Breast epithelium (tissue), 4 donors: Measurements from ENCODE around the gene FHIT. TPM values are rescaled to one million over a fixed set of nuclear protein-coding genes. Genes with fewer than 3 reads are reported as not detected.

Experiments
- DNase-seq, 2 donors: peaks; one replicate each; pipeline ENCODE4 v3.0.0-alpha.2; 2019; ENCODE audit warnings: low spot score in 2 of 2
- H3K27ac ChIP-seq, 2 donors: fragments of 200-600 bp; sonication (generic) in 1 of 2; one replicate each; pipeline ENCODE4 v1.5.1; 2016 to 2019; ENCODE audit warnings: mild to moderate bottlenecking in 1 of 2
- H3K27me3 ChIP-seq, 2 donors: fragments of 200-600 bp; sonication (generic) in 1 of 2; one replicate each; pipeline versions ENCODE4 v1.5.1 to v1.6.0; 2017 to 2019; ENCODE audit warnings: control low read depth in 1 of 2, mild to moderate bottlenecking in 1 of 2
- H3K36me3 ChIP-seq: fragments of 200-600 bp; one replicate; pipeline ENCODE4 v1.5.1; 2019
- H3K4me1 ChIP-seq, 2 donors: fragments of 200-600 bp; sonication (generic); one replicate each; pipeline ENCODE4 v1.5.1; 2016 to 2019; ENCODE audit warnings: control low read depth in 1 of 2
- H3K4me3 ChIP-seq, 3 donors: fragments of 200-600 bp; sonication (generic); 1 replicate in 2 of 3; 2 replicates in 1 of 3; pipeline ENCODE4 v1.5.1; 2016 to 2019; ENCODE audit warnings: mild to moderate bottlenecking in 3 of 3, moderate library complexity in 2 of 3
- H3K9me3 ChIP-seq, 2 donors: fragments of 200-600 bp; sonication (generic) in 1 of 2; one replicate each; pipeline ENCODE4 v1.5.1; 2016 to 2019; ENCODE audit warnings: control low read depth in 1 of 2
- CTCF ChIP-seq, 3 donors: fragments of 450-650 bp; IDR thresholded peaks; one replicate each; pipeline ENCODE4 v1.5.1; 2016 to 2017; ENCODE audit warnings: antibody characterized with exemption in 3 of 3, mild to moderate bottlenecking in 3 of 3, moderate library complexity in 3 of 3
- POLR2A ChIP-seq: fragments of 450-650 bp; IDR thresholded peaks from one replicate; pipeline ENCODE4 v1.6.1; 2016; ENCODE audit warnings: antibody characterized with exemption, mild to moderate bottlenecking, moderate library complexity
- POLR2AphosphoS5 ChIP-seq, 3 donors: sonication (generic); formaldehyde crosslinking; IDR thresholded peaks; one replicate each; pipeline ENCODE4 v1.6.1; 2017; ENCODE audit warnings: antibody characterized with exemption in 3 of 3
- intact Hi-C: fragments of 100-400 bp; cut with DNase I; formaldehyde crosslinking; loops from one replicate; pipeline ENCODE4 v1.15.1; 2023; ENCODE audit warnings: low total_unique reads
- total RNA-seq, 3 donors: library from RNA; depleted of rRNA; stranded (reverse); fragments of >200 nt; gene quantifications; one replicate each; pipeline ENCODE4 v1.1.0, GENCODE V29; 2016

FHIT gene
- total RNA-seq, 3 donors from 2014 or later: 9.0 to 19.2 (median 17.7) TPM

GRCh38 chr3:60046210-60046609 lies 1205.0 kb downstream of the FHIT start:
- no peak for DNase-seq
- intact Hi-C loops: no loop called here
- Histone ChIP-seq H3K36me3 (no peaks in the 10 kb centered on the region), H3K4me3 (no peak overlapping the region), H3K4me1 (no peaks in the 10 kb centered on the region), H3K27ac (no peak overlapping the region), H3K27me3 (no peaks in the 10 kb centered on the region), H3K9me3 (no peaks in the 10 kb centered on the region)
- no peak for TF ChIP-seq CTCF (IDR thresholded peaks at IDR 0.05)

GRCh38 chr3:60045686-60046085 lies 1205.6 kb downstream of the FHIT start:
- Histone ChIP-seq H3K27me3 (no peaks in the 10 kb centered on the region), H3K27ac (no peak overlapping the region), H3K36me3 (no peaks in the 10 kb centered on the region), H3K4me3 (no peak overlapping the region), H3K9me3 (no peaks in the 10 kb centered on the region), H3K4me1 (no peaks in the 10 kb centered on the region)
- intact Hi-C loops: no loop called here
- DNase-seq: no peak
- TF ChIP-seq CTCF (IDR thresholded peaks at IDR 0.05) (no peak), POLR2AphosphoS5 (IDR thresholded peaks at IDR 0.05) (no peak), POLR2A (no peak)

GRCh38 chr3:60036803-60037202 lies 1214.4 kb downstream of the FHIT start:
- Histone ChIP-seq H3K27me3 (no peaks in the 10 kb centered on the region), H3K9me3 (no peaks in the 10 kb centered on the region), H3K36me3 (no peaks in the 10 kb centered on the region), H3K4me1 (no peaks in the 10 kb centered on the region), H3K27ac (no peak overlapping the region), H3K4me3 (no peak overlapping the region)
- no peak for TF ChIP-seq POLR2AphosphoS5 (IDR thresholded peaks at IDR 0.05)
- no peak for TF ChIP-seq POLR2A
- no peak for TF ChIP-seq CTCF (IDR thresholded peaks at IDR 0.05)
- no peak for DNase-seq
- intact Hi-C loops: no loop called here

- Histone ChIP-seq H3K27me3 (no peaks in the 10 kb centered on the region), H3K4me3 (no peak overlapping the region), H3K9me3 (no peaks in the 10 kb centered on the region), H3K4me1 (no peaks in the 10 kb centered on the region), H3K36me3 (no peaks in the 10 kb centered on the region), H3K27ac (no peak overlapping the region)
- intact Hi-C loops: no loop called here
- DNase-seq: no peak
- TF ChIP-seq CTCF (IDR thresholded peaks at IDR 0.05) (no peak), POLR2A (no peak), POLR2AphosphoS5 (IDR thresholded peaks at IDR 0.05) (no peak)
Observed at GRCh38 chr3:60033901-60034453, 1217.3 kb downstream of the FHIT start.

GRCh38 chr3:60030982-60031381 lies 1220.3 kb downstream of the FHIT start:
- no peaks in the 10 kb centered on the region for H3K4me1 ChIP-seq
- no peak overlapping the region for H3K27ac ChIP-seq
- H3K27me3 ChIP-seq: no peaks in the 10 kb centered on the region
- no peak for DNase-seq
- TF ChIP-seq POLR2AphosphoS5 (IDR thresholded peaks at IDR 0.05) (no peak), CTCF (IDR thresholded peaks at IDR 0.05) (no peak), POLR2A (no peak)
- intact Hi-C loops: no loop called here
- no peak overlapping the region for H3K4me3 ChIP-seq
- H3K36me3 ChIP-seq: no peaks in the 10 kb centered on the region
- H3K9me3 ChIP-seq: no peaks in the 10 kb centered on the region
